DND-41 (cell line): ENCODE results near the gene ACSF3.

Experiments
- ATAC-seq: fragments of 200-7000 bp; cut with Tn5 transposase; 3 replicates; pipeline ENCODE4 v1.9.1; 2021; ENCODE audit warnings: low read depth; ENCODE audit not compliant: insufficient read depth
- DNase-seq: peaks from one replicate; pipeline ENCODE4 v3.0.0-alpha.2; 2020
- H2AFZ ChIP-seq: 2 replicates; pipeline ENCODE4 v1.6.0; 2012; ENCODE audit warnings: low read depth, low read length
- H3K27ac ChIP-seq: 2 replicates; pipeline ENCODE4 v1.5.1; 2012; ENCODE audit warnings: low read length, inconsistent platforms
- H3K27me3 ChIP-seq: fragments of 200-600 bp; sonication (generic); 2 replicates; pipeline ENCODE4 v1.6.0; 2012; ENCODE audit warnings: low read length, mild to moderate bottlenecking, inconsistent platforms; ENCODE audit not compliant: insufficient read depth, poor library complexity
- H3K36me3 ChIP-seq: 2 replicates; pipeline ENCODE4 v1.5.1; 2012; ENCODE audit warnings: low read length, inconsistent platforms; ENCODE audit not compliant: insufficient read depth
- H3K4me1 ChIP-seq: 2 replicates; pipeline ENCODE4 v1.5.1; 2012; ENCODE audit warnings: mild to moderate bottlenecking, low read length; ENCODE audit not compliant: insufficient read depth
- H3K4me2 ChIP-seq: 2 replicates; pipeline ENCODE4 v1.6.0; 2012; ENCODE audit warnings: mild to moderate bottlenecking, moderate library complexity, low read length, inconsistent platforms; ENCODE audit not compliant: insufficient read depth
- H3K4me3 ChIP-seq, 2 experiments: fragments of 200-600 bp in 1 of 2; shearing (Covaris generic) in 1 of 2; 2 replicates each; pipeline ENCODE4 v1.5.1; 2012 to 2016; ENCODE audit warnings: inconsistent platforms in 2 of 2, low read length in 2 of 2, mild to moderate bottlenecking in 2 of 2, low read depth in 1 of 2, moderate library complexity in 1 of 2
- H3K79me2 ChIP-seq: 2 replicates; pipeline ENCODE4 v1.6.0; 2012; ENCODE audit warnings: low read length, inconsistent platforms; ENCODE audit not compliant: insufficient read depth
- H3K9ac ChIP-seq: 2 replicates; pipeline ENCODE4 v1.6.0; 2012; ENCODE audit warnings: low read depth, mild to moderate bottlenecking, inconsistent platforms, low read length, moderate library complexity
- H3K9me3 ChIP-seq: 2 replicates; pipeline ENCODE4 v1.5.1; 2012; ENCODE audit warnings: low read length, moderate library complexity, mild to moderate bottlenecking, inconsistent platforms; ENCODE audit not compliant: insufficient read depth, severe bottlenecking
- H4K20me1 ChIP-seq: 2 replicates; pipeline ENCODE4 v1.6.0; 2012; ENCODE audit warnings: low read length; ENCODE audit not compliant: insufficient read depth
- EZH2 ChIP-seq: IDR thresholded peaks from 3 replicates; pipeline ENCODE4 v1.6.1; 2012; ENCODE audit warnings: borderline replicate concordance, low read depth, mild to moderate bottlenecking, moderate library complexity, low read length, inconsistent platforms; ENCODE audit not compliant: severe bottlenecking
- TF ChIP-seq, protein P1 (sequence below): IDR thresholded peaks from 2 replicates; pipeline ENCODE4 v1.5.1; 2012; ENCODE audit warnings: borderline replicate concordance, low read length, moderate library complexity, mild to moderate bottlenecking; ENCODE audit not compliant: poor library complexity, severe bottlenecking; ENCODE audit errors: extremely low read depth

Gene ACSF3

DNA sequence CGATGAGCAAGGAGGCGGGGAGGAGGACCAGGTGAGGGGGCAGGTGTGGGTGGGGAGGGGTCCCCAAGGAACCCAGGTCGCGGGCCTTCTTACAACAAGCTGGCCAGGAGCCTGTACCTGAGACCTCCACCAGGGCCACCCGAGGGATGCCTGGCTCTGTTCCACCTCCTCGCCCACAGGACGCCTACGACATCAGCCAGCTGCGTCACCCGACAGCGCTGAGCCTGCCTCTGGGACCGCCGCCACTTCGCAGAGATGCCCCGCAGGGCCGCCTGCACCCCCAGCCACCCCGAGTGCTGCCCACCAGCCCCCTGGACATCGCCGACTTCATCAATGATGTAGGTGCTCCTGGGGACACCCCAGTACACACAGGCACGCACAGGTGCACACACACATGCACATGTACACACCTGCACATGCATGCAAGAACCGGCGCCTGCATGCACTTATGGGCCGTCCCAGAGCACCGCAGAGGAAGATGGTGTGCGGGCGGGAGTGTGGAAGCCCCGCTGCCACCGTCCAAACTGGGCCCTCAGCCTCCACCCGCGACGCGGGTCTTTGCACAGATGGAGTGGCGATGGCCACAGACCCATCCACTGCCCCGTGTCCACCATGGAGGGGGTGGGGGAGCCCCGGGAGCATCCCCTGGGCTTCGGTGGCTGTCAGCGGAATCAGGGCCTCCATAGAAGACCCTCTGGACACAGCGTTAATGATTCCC, 100.1 kb downstream of the ACSF3 start:
- Histone ChIP-seq H3K27me3 (no peaks in the 10 kb centered on the region), H3K36me3 (no peaks in the 10 kb centered on the region), H3K27ac (no peak overlapping the region), H3K4me1 (peaks cover 5% of the 10 kb centered on the region), H3K79me2 (no peaks in the 10 kb centered on the region), H2AFZ (no peak overlapping the region), H3K4me2 (no peak overlapping the region), H3K9me3 (no peaks in the 10 kb centered on the region), H3K4me3 (no peak overlapping the region), H4K20me1 (peaks cover 6% of the 10 kb centered on the region), H3K9ac (no peak overlapping the region)
- ATAC-seq (no peak), DNase-seq (no peak)
- TF ChIP-seq, protein P1, sequence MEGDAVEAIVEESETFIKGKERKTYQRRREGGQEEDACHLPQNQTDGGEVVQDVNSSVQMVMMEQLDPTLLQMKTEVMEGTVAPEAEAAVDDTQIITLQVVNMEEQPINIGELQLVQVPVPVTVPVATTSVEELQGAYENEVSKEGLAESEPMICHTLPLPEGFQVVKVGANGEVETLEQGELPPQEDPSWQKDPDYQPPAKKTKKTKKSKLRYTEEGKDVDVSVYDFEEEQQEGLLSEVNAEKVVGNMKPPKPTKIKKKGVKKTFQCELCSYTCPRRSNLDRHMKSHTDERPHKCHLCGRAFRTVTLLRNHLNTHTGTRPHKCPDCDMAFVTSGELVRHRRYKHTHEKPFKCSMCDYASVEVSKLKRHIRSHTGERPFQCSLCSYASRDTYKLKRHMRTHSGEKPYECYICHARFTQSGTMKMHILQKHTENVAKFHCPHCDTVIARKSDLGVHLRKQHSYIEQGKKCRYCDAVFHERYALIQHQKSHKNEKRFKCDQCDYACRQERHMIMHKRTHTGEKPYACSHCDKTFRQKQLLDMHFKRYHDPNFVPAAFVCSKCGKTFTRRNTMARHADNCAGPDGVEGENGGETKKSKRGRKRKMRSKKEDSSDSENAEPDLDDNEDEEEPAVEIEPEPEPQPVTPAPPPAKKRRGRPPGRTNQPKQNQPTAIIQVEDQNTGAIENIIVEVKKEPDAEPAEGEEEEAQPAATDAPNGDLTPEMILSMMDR: no peak
- TF ChIP-seq EZH2: no peak

DNA sequence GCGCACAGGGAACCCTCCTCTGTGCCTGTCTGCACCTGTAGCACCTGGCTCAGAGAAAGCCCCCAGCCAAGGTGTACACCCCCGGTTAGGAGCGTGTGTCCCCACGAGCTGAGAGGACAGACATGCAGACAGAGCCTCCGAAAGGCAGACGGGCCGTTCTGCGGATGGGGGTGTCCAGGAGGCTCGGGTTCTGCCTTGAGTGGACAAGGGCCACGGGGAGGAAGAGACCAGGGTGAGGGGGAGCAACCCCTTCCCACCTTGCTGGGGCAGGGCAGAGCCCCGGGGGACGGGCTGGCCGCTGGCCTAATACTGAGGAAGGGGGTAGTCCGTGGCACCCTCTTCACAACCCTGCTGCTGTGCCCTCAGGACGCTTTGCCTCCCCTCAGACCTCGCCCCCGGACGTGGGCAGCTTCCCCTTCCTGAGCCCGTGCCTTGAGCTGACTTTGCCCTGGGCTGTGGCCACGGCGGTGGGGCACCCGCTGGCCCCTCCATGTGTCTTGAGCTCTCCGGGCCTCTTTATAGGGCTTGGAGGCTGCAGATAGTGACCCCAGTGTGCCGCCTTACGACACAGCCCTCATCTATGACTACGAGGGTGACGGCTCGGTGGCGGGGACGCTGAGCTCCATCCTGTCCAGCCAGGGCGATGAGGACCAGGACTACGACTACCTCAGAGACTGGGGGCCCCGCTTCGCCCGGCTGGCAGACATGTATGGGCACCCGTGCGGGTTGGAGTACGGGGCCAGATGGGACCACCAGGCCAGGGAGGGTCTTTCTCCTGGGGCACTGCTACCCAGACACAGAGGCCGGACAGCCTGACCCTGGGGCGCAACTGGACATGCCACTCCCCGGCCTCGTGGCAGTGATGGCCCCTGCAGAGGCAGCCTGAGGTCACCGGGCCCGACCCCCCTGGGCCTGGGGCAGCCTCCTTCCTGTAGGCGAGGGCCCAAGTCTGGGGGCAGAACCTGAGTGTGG, 101.0 kb downstream of the ACSF3 start:
- no peak overlapping the region for H3K4me2 ChIP-seq
- ATAC-seq (no peak), DNase-seq (no peak)
- H3K36me3 ChIP-seq: no peaks in the 10 kb centered on the region
- H3K27me3 ChIP-seq: no peaks in the 10 kb centered on the region
- no peak overlapping the region for H3K4me3 ChIP-seq
- no peak overlapping the region for H3K27ac ChIP-seq
- H3K79me2 ChIP-seq: no peaks in the 10 kb centered on the region
- TF ChIP-seq, protein P1: no peak
- no peak for TF ChIP-seq EZH2
- H2AFZ ChIP-seq: no peak overlapping the region
- H3K9me3 ChIP-seq: no peaks in the 10 kb centered on the region
- H3K9ac ChIP-seq: no peak overlapping the region
- H4K20me1 ChIP-seq: peaks cover 3% of the 10 kb centered on the region
- H3K4me1 ChIP-seq: peaks cover 5% of the 10 kb centered on the region

DNA sequence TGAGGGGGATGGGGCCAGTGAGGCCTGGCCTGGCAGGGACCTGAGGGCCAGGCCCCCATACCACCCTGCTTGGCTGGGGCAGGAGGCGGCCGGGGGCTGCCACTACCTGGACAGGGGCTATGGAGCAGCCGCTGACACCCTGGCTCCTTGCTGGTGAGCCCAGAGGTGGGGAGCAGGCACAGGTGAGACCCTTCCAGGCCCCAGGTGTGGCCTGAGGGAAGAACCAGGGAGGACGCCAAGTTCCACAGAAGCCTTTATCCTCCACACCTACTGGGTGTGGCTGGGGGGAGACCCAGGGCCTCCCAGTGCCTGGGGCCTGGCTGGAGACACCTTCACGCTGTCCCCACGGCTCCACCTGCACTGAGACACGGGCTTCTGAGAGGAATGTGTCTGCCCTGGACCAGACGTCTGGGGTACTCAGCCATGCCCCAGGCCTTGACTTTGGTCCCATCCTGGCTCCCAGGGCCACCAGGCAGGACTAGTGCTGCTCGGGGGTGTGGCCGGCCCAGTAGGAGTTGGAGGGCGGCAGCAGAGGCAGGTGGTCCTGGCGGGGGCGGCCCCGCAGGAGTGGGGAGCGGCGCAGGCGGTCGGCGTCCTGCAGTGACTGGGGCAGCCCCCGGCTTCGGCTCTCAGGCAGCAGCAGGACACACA, 102.0 kb downstream of the ACSF3 start:
- Histone ChIP-seq H3K9ac (no peak overlapping the region), H4K20me1 (peaks cover 2% of the 10 kb centered on the region; the same call in 1 of the 2 replicates), H3K9me3 (no peaks in the 10 kb centered on the region), H2AFZ (no peak overlapping the region), H3K27me3 (no peaks in the 10 kb centered on the region), H3K36me3 (no peaks in the 10 kb centered on the region), H3K79me2 (no peaks in the 10 kb centered on the region), H3K4me1 (peaks cover 5% of the 10 kb centered on the region), H3K27ac (no peak overlapping the region), H3K4me2 (no peak overlapping the region), H3K4me3 (no peak overlapping the region)
- DNase-seq: no peak
- TF ChIP-seq EZH2: no peak
- TF ChIP-seq, protein P1: no peak
- ATAC-seq: no peak
